HFFc6 (cell line): ENCODE measurements around the gene ZNF831. TPM values are rescaled to one million over a fixed set of nuclear protein-coding genes. Genes with fewer than 3 reads are reported as not detected.

Source experiments
- DNase-seq: peaks from one replicate; pipeline ENCODE4 v3.0.0-alpha.2; 2018
- H3K27ac Mint-ChIP-seq: 2 replicates; pipeline ENCODE4 v1.8.0; 2020; ENCODE audit warnings: mild to moderate bottlenecking, mixed read lengths
- H3K27me3 Mint-ChIP-seq: 2 replicates; pipeline ENCODE4 v1.8.0; 2021; ENCODE audit warnings: mild to moderate bottlenecking, moderate library complexity, mixed read lengths; ENCODE audit not compliant: insufficient read depth
- H3K36me3 Mint-ChIP-seq: 2 replicates; pipeline ENCODE4 v1.8.0; 2021; ENCODE audit warnings: low read depth, mixed read lengths
- H3K4me1 Mint-ChIP-seq: 2 replicates; pipeline ENCODE4 v1.8.0; 2020; ENCODE audit warnings: low read depth, mixed read lengths
- H3K4me3 Mint-ChIP-seq: 2 replicates; pipeline ENCODE4 v1.8.0; 2020; ENCODE audit warnings: mild to moderate bottlenecking, moderate library complexity, mixed read lengths
- H3K9me3 Mint-ChIP-seq: 2 replicates; pipeline ENCODE4 v1.8.0; 2020; ENCODE audit warnings: mild to moderate bottlenecking, mixed read lengths
- CTCF ChIP-seq: fragments of 200-600 bp; sonication (generic); IDR thresholded peaks from 2 replicates; pipeline ENCODE4 v1.5.0; 2021; ENCODE audit warnings: antibody characterized with exemption, mild to moderate bottlenecking
- long read RNA-seq: library from polyadenylated mRNA; unstranded; transcript quantifications from one replicate; pipeline ENCODE4 v2.0.0, GENCODE V29; 2019
- total RNA-seq, 6 experiments: library from RNA; stranded (reverse); fragmentation: NEBNext Ultra II Directional; extraction: Animal tissue kit (Norgen Biotek cat#: 25700); gene quantifications; 2 replicates in 1 of 6; 3 replicates in 5 of 6; pipeline ENCODE4 v1.2.3, GENCODE V29; 2021

The ZNF831 gene
- total RNA-seq: not detected
- long read RNA-seq: 0 reads

- no peak within 1 kb of the TSS for H3K27ac Mint-ChIP-seq
- H3K27me3 Mint-ChIP-seq: peaks cover 7% of the 10 kb centered on the region
- TF ChIP-seq CTCF: no peak
- H3K9me3 Mint-ChIP-seq: no peaks in the 10 kb centered on the region
- no peaks in the 10 kb centered on the region for H3K36me3 Mint-ChIP-seq
- no peaks in the 10 kb centered on the region for H3K4me1 Mint-ChIP-seq
- no peak for DNase-seq
- no peak within 1 kb of the TSS for H3K4me3 Mint-ChIP-seq
Observed at GRCh38 chr20:59163631-59164530, at the start of gene ZNF831. ZNF831 (plus strand) TSS chr20:59163821; CDS start chr20:59191020, 27,199 bp downstream.

GRCh38 chr20:59117526-59117925 is 46.1 kb upstream of the ZNF831 start:
- no peak overlapping the region for H3K27ac Mint-ChIP-seq
- no peak for DNase-seq
- no peaks in the 10 kb centered on the region for H3K4me1 Mint-ChIP-seq
- H3K9me3 Mint-ChIP-seq: peaks cover 6% of the 10 kb centered on the region; the same call in 1 of the 2 replicates
- TF ChIP-seq CTCF: no peak
- H3K4me3 Mint-ChIP-seq: no peak overlapping the region
- H3K36me3 Mint-ChIP-seq: no peaks in the 10 kb centered on the region
- peaks cover 9% of the 10 kb centered on the region for H3K27me3 Mint-ChIP-seq

GRCh38 chr20:59118855-59119254 is 44.8 kb upstream of the ZNF831 start:
- DNase-seq: no peak
- Mint-ChIP-seq H3K4me1 (no peaks in the 10 kb centered on the region), H3K27ac (no peak overlapping the region), H3K9me3 (peaks cover 6% of the 10 kb centered on the region; the same call in 1 of the 2 replicates), H3K4me3 (no peak overlapping the region), H3K36me3 (no peaks in the 10 kb centered on the region), H3K27me3 (peaks cover 11% of the 10 kb centered on the region)
- no peak for TF ChIP-seq CTCF

- H3K4me3 Mint-ChIP-seq: no peak overlapping the region
- H3K27ac Mint-ChIP-seq: no peak overlapping the region
- DNase-seq: no peak
- no peak for TF ChIP-seq CTCF
- H3K9me3 Mint-ChIP-seq: peaks cover 6% of the 10 kb centered on the region; the same call in 1 of the 2 replicates
- no peaks in the 10 kb centered on the region for H3K4me1 Mint-ChIP-seq
- peaks cover 11% of the 10 kb centered on the region for H3K27me3 Mint-ChIP-seq
- no peaks in the 10 kb centered on the region for H3K36me3 Mint-ChIP-seq
Observed at GRCh38 chr20:59120491-59120890, 43.1 kb upstream of the ZNF831 start.

GRCh38 chr20:59120919-59121318 is 42.7 kb upstream of the ZNF831 start:
- H3K27ac Mint-ChIP-seq: no peak overlapping the region
- no peak for DNase-seq
- peaks cover 6% of the 10 kb centered on the region; the same call in 1 of the 2 replicates for H3K9me3 Mint-ChIP-seq
- no peak overlapping the region for H3K4me3 Mint-ChIP-seq
- TF ChIP-seq CTCF: no peak
- no peaks in the 10 kb centered on the region for H3K4me1 Mint-ChIP-seq
- H3K27me3 Mint-ChIP-seq: peaks cover 11% of the 10 kb centered on the region
- H3K36me3 Mint-ChIP-seq: no peaks in the 10 kb centered on the region
